Activated CD8-positive, alpha-beta T cell treated with anti-CD3 and anti-CD28 coated beads for 36 hours (primary cell): ENCODE results near the gene TDP1. TPM values are rescaled to one million over a fixed set of nuclear protein-coding genes. Genes with fewer than 3 reads are reported as not detected.

Source experiments
- ATAC-seq: fragments of 200-7000 bp; cut with Tn5 transposase; one replicate; pipeline ENCODE4 v1.10.0; 2021; ENCODE audit warnings: mild to moderate bottlenecking, moderate library complexity
- CTCF ChIA-PET: fragments of 350-600 bp; sonication (Branson Sonifier 250); formaldehyde crosslinking; loops from one replicate; lab custom pipeline; 2021; ENCODE audit warnings: antibody characterized with exemption; lab: Charles Lee
- POLR2A ChIA-PET: fragments of 350-600 bp; sonication (Branson Sonifier 250); formaldehyde crosslinking; loops from one replicate; lab custom pipeline; 2021; ENCODE audit warnings: antibody characterized with exemption; lab: Charles Lee
- DNase-seq: peaks from one replicate; pipeline ENCODE4 v3.0.0-alpha.2; 2020
- H3K27ac Mint-ChIP-seq: one replicate; pipeline ENCODE4 v1.8.0; 2021; ENCODE audit warnings: mild to moderate bottlenecking, mixed read lengths
- H3K27me3 Mint-ChIP-seq: one replicate; pipeline ENCODE4 v1.8.0; 2021; ENCODE audit warnings: mixed read lengths
- H3K36me3 Mint-ChIP-seq: one replicate; pipeline ENCODE4 v1.8.0; 2021; ENCODE audit warnings: low read depth, mixed read lengths
- H3K4me1 Mint-ChIP-seq: one replicate; pipeline ENCODE4 v1.8.0; 2021; ENCODE audit warnings: low read depth, mixed read lengths
- H3K4me3 Mint-ChIP-seq: one replicate; pipeline ENCODE4 v1.8.0; 2021; ENCODE audit warnings: mild to moderate bottlenecking, moderate library complexity, mixed read lengths
- H3K9me3 Mint-ChIP-seq: one replicate; pipeline ENCODE4 v1.8.0; 2021; ENCODE audit warnings: mixed read lengths
- intact Hi-C: fragments of 100-400 bp; cut with micrococcal nuclease; formaldehyde crosslinking; loops from one replicate; pipeline ENCODE4 v1.10.0; 2022
- total RNA-seq, 2 experiments: library from RNA; stranded (reverse); gene quantifications; one replicate each; pipeline ENCODE4 v1.2.3, GENCODE V29; 2021
- TF ChIP-seq, protein P1 (sequence below): fragments of 200-600 bp; IDR thresholded peaks from one replicate; pipeline ENCODE4 v1.8.0; 2022; ENCODE audit warnings: antibody characterized with exemption, mild to moderate bottlenecking

The TDP1 gene
- total RNA-seq, 2 experiments from 2014 or later: 97.2 to 103 TPM

- intact Hi-C loops: no loop called here
- CTCF ChIA-PET: interaction anchor here (0.9 to 1.2 kb wide), 2 partner anchors 17 to 53 kb away, joined by 3 to 4 read pairs; no protein-coding TSS in a partner anchor
- peak overlapping the region; percentile 53 for H3K27ac Mint-ChIP-seq
These were observed 86.9 kb downstream of the TDP1 start for GRCh38 chr14:90042496-90043252.

DNA sequence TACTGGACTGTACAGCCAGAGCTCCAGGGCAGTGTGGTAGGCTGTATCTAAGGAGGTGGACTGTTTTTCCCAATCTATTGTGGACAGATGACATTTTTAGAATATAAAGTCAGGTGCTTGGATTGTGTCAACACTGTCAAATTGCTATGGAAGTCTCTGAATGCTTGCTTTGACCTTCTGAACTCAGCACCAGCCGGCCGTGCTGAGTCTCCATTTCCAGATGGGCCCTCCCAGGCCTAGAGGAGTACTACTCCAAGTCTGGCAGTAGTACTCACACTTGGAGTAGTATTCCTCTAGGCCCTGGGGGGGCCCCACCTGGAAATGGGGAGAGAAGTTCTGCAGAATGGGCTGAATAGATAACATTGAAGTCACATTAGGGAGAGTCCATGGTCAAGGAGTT is 89.9 kb downstream of the TDP1 start:
- CTCF ChIA-PET: no interaction called here
- TF ChIP-seq, protein P1, sequence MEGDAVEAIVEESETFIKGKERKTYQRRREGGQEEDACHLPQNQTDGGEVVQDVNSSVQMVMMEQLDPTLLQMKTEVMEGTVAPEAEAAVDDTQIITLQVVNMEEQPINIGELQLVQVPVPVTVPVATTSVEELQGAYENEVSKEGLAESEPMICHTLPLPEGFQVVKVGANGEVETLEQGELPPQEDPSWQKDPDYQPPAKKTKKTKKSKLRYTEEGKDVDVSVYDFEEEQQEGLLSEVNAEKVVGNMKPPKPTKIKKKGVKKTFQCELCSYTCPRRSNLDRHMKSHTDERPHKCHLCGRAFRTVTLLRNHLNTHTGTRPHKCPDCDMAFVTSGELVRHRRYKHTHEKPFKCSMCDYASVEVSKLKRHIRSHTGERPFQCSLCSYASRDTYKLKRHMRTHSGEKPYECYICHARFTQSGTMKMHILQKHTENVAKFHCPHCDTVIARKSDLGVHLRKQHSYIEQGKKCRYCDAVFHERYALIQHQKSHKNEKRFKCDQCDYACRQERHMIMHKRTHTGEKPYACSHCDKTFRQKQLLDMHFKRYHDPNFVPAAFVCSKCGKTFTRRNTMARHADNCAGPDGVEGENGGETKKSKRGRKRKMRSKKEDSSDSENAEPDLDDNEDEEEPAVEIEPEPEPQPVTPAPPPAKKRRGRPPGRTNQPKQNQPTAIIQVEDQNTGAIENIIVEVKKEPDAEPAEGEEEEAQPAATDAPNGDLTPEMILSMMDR: no peak
- ATAC-seq (no peak), DNase-seq (no peak)
- POLR2A ChIA-PET: no interaction called here
- Mint-ChIP-seq H3K36me3 (peaks cover 50% of the 10 kb centered on the region), H3K4me1 (peaks cover 3% of the 10 kb centered on the region), H3K4me3 (no peak overlapping the region), H3K27ac (no peak overlapping the region), H3K9me3 (no peaks in the 10 kb centered on the region), H3K27me3 (no peaks in the 10 kb centered on the region)
- intact Hi-C loops: no loop called here

More at GRCh38 chr14:90042496-90043252, 86.9 kb downstream of the TDP1 start:
- Mint-ChIP-seq H3K4me3 (no peak overlapping the region), H3K4me1 (peaks cover 3% of the 10 kb centered on the region), H3K9me3 (no peaks in the 10 kb centered on the region), H3K36me3 (peaks cover 69% of the 10 kb centered on the region), H3K27me3 (no peaks in the 10 kb centered on the region)
- TF ChIP-seq, protein P1: no peak
- DNase-seq: no peak
- POLR2A ChIA-PET: no interaction called here
- ATAC-seq: no peak

DNA sequence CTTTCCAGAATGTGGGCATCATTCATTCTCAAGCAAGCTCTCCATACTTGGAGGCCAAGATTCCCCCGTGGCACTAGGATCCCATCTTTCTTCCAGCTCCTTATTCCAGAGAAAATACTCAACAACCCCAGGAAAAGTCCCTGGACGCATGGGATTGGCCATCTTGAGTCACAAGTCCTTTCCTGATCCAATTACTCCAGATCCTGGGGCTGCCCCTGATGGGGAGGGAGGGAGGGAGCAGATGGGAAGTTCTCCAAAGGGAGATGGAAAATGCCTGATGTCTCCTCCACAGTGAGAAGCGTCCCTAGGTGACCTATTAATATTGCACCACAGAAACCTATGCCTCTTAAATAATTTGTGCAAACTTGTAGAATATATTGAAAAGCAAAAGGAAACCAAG is 93.7 kb downstream of the TDP1 start:
- TF ChIP-seq, protein P1: no peak
- no peak for DNase-seq
- Mint-ChIP-seq H3K4me1 (no peaks in the 10 kb centered on the region), H3K27me3 (peaks cover 15% of the 10 kb centered on the region), H3K27ac (no peak overlapping the region), H3K9me3 (no peaks in the 10 kb centered on the region), H3K36me3 (peaks cover 21% of the 10 kb centered on the region), H3K4me3 (no peak overlapping the region)
- intact Hi-C loops: no loop called here
- CTCF ChIA-PET: no interaction called here
- no peak for ATAC-seq
- POLR2A ChIA-PET: no interaction called here

- DNase-seq (no peak), ATAC-seq (no peak)
- intact Hi-C loops: no loop called here
- Mint-ChIP-seq H3K27ac (no peak overlapping the region), H3K9me3 (no peaks in the 10 kb centered on the region), H3K4me1 (no peaks in the 10 kb centered on the region), H3K4me3 (no peak overlapping the region), H3K27me3 (peaks cover 22% of the 10 kb centered on the region), H3K36me3 (peaks cover 14% of the 10 kb centered on the region)
- POLR2A ChIA-PET: no interaction called here
- TF ChIP-seq, protein P1: no peak
- CTCF ChIA-PET: no interaction called here
These were observed 94.5 kb downstream of the TDP1 start for GRCh38 chr14:90050271-90050670.

- intact Hi-C loops: no loop called here
- POLR2A ChIA-PET: no interaction called here
- H3K9me3 Mint-ChIP-seq: no peaks in the 10 kb centered on the region
- H3K36me3 Mint-ChIP-seq: no peaks in the 10 kb centered on the region
- TF ChIP-seq, protein P1: no peak
- DNase-seq: no peak
- H3K27ac Mint-ChIP-seq: no peak overlapping the region
- peaks cover 36% of the 10 kb centered on the region for H3K27me3 Mint-ChIP-seq
- H3K4me1 Mint-ChIP-seq: no peaks in the 10 kb centered on the region
- no peak for ATAC-seq
- CTCF ChIA-PET: interaction anchor here (1.1 kb wide), 1 partner anchor 183 kb away, joined by 3 read pairs; no protein-coding TSS in a partner anchor
- no peak overlapping the region for H3K4me3 Mint-ChIP-seq
These were observed 97.3 kb downstream of the TDP1 start for GRCh38 chr14:90053044-90053443.
